NCI-H2171 treated with DMSO at 0.1 percent for 48 hours (cell line): Measurements from ENCODE around the gene DPCD.
"Not testable (repeated sequence)": the region's sequence is repeated elsewhere in the genome, so short reads cannot be mapped to it uniquely, and the experiment has no call there.

Experiments used
- DNase-seq: peaks from one replicate; lab custom pipeline; 2025; lab: John Stamatoyannopoulos, UW

The DPCD gene

DNA sequence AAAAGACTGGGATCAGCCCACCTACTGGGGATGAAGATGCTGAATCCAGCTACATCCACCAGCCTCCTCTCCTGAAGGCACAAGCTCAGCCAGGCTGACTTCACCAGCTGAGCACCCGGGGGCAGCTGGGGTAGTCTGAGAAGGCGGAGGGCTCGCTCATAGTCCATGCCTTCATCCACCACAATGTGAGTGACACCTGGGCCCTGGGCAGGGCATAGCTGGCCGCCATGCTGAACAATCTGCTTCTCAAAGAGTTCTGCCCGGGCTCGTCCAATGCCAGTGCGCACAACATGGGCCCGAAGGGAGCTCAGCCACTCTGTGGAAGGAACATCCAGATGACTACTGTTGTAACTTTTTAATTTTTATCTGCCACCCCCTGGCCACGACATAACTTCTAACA lies 2.3 kb upstream of the DPCD start:
- no peak for DNase-seq

DNA sequence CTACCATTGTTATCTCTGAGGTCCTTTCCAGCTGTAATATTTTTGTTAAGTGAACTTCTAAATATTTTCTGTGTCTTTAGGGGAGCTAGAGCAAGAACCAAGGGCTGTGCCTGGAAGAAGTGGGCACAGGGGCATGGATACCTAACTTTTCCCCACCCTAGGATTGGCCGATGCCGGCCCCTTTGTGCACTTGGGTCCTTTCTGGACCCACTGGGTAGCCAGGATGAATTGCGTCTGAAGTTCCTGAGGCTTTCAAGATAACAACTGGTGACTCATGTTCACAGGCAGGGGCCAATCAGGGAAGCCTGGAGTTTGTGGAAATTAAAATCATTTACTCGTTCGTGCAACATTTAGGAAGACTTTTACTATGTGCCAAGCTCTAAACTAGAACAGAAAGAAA lies 758 bp downstream of the DPCD start:
- no peak for DNase-seq

DNA sequence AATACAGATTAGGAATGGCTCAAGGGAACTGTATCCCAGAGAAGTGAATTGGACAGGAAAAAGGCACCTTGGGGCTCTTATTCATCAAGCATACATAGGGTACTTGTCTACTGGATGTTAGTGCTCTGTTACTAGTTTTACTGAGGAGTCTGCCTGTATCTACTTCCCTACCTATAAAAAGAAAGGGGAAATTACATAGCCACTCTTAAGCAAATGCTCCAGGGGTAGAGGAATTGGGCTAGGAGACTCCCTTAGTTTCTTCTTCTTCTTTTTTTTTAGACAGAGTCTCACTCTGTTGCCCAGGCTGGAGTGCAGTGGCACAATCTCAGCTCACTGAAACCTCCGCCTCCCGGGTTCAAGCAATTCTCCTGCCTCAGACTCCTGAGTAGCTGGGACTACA lies 5.2 kb downstream of the DPCD start:
- DNase-seq = not testable (repeated sequence)

DNA sequence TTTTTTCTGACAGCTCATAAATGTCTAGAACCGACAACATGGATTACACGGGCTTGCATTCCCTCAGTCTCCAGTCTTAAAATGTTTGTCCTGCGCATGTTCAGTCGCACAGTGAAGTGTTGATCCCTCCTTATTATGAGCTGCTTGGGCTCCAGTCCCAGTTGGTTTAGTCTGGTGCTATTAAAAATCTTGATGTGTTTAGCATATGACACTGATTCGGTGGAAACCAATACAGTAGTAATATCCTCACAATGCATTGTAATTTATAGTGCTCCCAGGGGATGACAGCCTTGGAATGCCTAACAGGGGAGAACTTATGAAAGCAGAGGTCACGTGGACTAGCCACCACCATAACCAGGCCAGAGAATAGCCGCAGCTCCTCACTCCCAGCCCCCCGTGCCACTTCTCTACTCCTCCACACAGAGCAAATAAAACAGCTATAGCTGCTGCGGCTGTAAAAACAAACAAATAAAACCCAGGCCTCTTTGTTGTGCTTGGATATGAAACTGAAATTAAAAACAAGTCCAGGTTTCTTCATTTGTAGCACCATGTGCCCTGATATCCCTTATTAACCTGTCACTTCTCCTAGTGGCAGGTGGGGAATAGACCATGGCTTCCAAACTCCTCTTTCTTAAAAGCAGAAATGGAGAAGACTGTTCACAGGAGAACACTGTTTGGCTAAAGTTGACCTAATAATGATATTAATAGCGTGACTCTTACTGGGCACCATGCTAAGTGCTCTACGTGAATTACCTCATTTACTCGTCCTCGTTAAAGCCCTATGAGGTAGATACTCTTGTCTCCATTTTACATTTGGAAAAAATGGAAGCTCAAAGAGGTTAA lies 7.7 kb downstream of the DPCD start:
- no peak for DNase-seq

DNA sequence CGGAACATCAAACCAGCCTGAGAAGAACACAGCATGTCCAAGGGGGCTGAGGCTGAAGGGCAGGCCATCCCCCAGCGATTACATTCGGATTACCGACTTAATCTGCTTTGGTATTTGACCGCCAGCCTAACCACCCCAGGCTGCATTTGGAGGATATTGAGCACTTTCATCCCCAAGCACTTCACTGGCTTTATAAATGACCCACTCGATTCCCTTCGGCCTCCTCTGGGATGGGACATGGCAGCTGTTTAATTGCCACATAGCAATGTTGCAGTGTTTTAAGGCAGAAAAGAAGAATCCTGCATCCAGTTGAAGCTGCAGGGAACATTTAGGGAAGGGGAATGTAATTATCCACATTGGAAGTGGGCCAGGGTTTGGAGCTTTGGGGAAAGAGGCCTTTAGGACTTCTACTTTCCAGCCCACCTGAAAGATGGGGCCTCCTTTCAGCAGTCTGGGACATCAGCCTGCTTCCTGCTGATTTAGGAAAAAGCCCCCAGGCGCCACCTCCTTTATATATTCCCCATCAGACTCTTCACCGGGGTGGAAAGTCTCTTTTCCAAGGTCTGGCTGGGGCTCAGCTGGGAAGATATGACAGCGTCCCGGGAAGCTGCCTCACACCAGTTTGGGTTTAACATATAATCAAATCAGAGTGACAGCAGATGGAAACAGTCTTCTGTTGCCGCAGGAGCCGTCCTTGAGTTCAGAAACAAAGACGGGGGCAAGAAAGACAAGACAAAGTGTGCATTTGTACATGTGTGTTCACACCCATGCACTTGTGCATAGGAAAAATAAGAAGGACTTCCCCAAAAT lies 9.2 kb downstream of the DPCD start:
- DNase-seq = no peak

DNA sequence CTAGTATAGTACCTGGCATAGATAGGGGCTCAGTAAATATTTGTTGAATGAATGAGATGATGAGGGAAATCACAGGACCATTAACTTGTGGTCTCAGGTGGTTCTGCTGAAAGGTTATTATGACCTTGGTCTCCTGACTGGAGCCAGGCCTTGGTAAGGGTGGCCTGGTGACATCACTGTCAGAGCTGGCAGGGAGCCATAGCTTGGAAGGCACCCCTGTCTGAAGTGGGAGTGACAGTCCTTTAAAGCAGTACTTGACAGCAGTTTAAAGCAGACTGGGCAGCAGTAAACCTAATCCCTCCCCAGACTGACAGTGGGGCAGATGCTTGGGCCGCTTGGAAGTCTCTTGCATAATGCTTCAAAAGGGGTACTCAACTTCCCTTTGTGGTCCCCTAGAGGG lies 13.4 kb downstream of the DPCD start:
- no peak for DNase-seq

DNA sequence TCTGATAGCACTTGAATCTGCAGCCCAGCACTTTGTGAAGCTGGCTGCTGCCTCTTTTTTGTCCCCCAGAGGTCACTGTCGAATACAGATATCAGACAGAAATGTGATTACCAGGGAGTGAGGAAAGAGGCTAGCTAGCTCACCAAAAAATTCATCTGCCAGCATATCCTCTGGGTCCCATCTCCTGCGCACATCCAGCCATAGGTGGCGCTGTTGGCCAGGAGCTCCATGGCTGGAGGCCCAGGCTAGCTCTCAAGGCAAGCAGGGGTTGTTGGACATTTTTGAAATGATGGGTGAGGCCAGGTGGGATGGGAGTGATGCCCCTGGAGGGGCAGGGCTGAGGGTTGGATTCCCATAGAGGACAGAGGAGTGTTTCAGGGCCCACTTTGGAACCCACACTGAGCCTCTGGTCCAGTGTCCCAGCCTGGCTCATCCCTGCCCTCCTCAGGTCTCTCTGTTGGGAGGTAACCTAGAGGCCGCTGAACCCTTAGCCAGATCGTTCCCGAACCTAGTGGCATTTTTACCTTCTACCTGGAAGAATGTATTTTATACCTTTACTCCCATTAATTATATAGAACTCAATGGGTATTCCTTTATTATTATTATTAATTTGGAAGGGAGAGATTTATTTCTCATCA lies 14.8 kb downstream of the DPCD start:
- peak; percentile 80 for DNase-seq

DNA sequence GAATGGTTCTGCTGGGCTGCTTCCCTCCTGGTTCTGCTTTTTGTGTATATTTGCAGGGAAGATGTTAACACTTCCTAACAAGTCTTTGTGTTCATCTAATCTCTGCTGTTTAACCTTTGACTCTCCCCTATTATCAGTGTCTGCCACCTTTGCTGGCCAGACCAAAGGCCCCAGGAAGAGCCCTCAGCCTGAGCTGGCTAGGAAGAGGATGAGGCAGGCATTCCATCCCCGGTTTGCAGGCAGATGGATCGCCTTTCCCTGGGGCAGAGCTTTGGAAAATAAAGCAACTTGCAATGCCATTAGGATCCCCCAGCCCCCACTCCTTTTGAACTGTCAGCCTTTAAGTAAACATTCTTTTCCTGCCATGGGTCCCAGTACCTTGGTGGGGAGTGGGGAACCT lies 19.0 kb downstream of the DPCD start:
- DNase-seq = no peak

DNA sequence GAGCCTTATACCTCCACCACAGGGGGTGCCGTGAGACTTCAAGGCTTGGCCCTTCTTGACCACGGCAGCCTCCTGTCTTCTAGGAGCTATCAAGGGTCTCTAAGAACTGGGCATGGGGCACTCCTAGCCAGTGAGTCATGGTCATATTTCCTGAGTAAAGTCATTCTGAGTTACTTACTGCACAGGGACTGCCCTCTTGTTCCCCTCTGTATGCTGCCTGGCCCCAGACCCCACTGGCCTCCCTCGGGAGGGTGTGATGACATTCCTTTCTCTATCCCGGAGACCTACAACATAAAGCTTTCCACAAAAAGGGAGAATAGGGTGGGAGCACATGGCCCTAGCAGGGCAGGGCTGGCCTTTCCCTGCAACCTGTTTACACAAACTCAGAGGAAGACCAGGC lies 21.4 kb downstream of the DPCD start:
- DNase-seq = no peak

DNA sequence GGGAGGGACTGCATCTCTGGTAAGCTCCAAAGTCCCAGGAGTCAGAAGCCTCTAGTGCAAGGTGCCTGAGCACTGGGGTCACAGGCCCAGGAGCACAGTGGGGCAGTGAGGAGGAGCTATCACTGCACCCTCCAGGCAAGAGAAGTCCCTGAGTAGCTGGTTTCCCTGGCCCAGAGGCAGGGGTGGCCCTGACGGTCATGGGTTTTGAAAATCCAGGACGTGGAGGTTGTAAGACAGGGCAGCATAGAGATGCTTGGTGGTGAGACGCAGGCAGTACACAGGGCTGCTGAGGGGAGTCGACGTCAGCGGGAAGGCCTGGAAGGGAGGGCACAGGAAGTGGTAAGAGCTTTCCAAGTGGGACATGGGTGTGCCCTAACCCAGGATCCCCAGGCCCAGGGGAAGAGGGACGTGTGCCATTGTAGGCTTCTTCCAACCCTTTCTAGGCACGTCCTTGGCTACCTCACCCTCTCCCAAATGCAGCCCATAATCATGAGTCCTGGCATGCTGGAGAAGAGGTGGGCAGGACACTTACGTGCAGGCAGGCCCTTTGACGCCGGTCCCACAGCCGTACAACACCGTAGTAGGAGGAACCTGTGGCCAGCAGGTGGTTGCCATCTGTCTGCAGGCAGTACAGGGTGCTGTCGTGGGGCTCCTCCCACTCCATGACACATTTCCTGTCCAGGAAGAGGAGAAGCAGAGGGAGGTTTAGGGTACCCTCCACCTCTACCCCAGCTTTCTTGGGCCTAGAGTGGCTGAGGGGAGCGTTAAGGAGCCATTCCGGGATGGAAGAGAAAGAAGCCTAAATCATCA lies 23.2 kb downstream of the DPCD start:
- no peak for DNase-seq

DNA sequence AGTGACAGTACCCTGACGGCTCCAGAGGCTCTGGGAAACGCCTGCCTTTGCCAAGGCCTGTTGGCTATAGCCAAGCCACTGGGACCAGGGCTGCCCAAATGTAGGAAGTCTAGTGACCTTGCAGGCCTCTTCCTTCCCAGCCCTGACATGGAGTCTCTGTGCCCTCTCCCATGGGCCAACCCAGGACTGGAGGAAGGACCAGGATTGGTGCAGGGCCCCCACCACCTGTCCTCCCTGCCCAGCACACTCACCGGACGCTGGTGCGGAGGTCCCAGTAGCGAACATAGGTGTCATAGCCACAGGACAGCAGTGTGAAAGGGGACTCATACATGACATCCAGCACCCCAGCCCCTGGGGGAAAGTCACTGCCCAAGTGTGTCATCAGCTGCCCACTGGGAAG lies 24.0 kb downstream of the DPCD start:
- DNase-seq = no peak

DNA sequence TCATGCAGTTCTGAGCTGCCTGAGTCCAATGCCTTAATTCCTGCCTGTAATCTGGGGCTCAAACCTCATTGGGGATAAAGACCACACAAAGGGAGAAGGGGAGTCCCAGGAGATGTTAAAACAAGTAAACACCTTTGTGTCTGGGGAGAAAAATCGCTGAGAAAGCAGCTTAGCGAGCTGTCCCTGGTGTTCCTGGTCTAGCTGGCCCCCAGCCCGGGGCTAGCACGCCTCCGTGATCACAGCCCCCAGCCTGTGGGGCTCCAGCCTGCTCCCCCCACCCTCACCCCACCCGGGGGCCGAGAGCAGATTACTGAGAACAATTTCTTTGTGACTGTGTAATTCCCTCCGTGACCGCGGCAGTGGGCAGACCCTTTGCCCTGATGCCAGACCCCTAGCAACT lies 24.8 kb downstream of the DPCD start:
- DNase-seq = no peak

DNA sequence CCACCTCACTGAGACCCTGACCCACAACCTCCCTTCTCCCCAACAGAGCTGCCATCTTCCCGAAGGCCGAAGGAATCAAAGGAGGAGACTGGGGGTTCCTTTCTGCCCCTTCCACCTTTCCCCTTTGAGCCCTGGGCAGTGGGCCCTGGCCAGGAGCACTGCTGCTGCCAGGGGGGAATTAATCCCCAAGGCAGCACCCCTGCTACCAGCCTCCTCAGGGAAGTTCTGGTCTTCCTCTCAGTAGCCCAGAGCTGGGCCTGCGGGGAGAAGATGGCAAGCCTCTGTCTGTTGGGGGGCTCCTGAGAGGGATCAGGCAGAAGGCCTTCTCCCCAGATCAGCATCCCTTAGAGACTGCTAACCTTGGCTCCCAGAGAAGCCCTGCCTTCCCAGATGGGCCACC lies 25.5 kb downstream of the DPCD start:
- no peak for DNase-seq

DNA sequence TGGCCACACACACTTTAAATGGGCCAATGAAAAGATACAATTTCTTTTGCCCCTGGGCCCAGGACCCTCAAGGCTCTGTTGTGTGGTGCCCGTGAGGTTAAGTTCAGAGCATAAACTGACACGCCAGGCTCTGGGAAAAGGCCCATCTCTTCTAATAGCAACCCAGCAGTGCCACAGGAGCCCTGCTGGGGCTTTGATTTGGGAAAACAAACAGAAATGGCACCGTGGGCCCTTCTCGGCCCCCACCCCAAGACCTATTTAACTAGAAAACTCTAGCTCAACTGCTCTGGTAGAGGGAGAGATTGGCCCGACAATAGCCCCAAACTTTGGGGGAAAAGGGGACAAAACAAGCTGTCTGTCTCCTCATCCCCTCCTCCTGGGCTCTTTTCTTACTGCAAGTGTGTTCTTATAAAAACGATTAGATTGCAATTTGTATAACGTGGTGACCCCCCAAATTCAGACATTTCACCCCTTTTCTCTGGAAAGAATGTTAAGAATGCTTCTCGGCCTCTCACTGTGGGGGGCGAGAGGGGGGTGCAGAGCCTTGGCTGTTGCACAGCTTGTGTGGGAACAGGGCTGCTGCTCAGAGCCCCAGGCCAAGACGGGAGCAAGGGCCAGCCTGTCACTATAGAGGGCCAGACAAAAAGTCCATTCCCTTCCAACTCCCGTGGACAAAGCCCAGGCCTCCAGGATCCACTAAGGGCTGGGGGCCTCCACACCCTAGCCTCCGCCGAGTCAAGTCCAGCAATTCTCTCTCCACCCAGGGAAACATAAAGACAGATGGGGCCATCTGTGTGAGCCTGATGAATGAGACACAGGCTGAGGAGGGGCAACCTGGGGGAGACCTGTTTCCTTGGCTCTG lies 26.8 kb downstream of the DPCD start:
- DNase-seq = no peak

DNA sequence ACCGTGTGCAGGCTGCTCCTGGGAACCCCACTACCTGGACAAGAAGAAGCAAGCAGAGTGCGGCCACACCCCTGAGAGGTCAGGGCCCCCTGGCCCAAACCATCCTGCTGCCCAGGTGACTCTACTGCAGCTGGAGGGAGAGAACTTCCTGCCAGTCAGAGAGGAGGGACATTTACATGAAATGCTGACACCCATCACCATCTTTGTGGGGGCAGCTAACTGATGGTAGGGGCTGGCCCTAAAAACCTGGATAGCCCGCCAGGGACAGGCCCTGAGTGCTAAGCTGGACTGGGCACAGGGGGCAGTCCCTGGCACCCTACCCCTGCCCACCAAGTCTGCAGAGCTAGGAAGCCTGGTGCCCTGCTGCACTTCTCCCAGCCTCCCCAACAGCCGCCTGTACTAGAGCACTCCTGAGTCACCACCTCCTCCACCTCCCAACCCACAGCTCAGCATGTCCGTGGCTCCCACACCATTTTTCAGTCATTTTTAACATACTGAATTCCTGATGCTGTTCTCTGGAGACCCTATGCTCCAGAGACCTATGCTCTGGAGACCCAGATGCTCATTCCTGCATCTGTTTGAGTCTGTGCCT lies 27.5 kb downstream of the DPCD start:
- no peak for DNase-seq

DNA sequence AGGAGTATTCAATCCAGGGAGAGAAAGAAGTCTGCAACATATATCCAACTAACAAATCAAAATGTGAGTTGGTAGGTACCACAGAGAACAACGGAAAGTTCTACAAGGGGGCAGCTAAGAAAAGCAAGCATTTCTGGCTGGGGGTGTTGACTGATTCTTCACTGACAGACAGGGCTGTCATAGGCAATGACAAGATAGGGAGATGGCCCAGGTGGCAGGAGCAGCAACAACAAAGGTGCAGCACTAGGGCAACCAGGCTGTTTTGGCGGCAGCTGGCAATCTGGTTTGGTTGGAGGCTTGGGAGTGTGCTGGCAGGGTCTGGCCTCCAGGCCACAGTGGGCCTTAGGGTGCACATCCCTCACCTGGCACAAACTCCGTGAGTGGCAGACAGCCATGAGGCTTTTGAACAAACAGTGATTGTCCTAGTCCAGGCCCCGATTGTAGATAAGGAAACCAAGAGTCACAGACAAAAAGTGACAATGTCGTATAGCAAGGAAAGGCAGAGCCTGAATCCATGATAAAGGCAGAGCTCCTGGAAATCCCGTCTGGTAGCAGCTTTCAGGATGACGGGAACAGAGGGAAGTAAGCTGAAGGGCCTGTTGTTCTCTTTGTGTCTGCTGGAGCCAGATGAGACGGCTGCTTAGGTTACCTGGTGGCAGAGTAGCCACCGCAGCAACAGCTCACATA lies 28.4 kb downstream of the DPCD start:
- no peak for DNase-seq

DNA sequence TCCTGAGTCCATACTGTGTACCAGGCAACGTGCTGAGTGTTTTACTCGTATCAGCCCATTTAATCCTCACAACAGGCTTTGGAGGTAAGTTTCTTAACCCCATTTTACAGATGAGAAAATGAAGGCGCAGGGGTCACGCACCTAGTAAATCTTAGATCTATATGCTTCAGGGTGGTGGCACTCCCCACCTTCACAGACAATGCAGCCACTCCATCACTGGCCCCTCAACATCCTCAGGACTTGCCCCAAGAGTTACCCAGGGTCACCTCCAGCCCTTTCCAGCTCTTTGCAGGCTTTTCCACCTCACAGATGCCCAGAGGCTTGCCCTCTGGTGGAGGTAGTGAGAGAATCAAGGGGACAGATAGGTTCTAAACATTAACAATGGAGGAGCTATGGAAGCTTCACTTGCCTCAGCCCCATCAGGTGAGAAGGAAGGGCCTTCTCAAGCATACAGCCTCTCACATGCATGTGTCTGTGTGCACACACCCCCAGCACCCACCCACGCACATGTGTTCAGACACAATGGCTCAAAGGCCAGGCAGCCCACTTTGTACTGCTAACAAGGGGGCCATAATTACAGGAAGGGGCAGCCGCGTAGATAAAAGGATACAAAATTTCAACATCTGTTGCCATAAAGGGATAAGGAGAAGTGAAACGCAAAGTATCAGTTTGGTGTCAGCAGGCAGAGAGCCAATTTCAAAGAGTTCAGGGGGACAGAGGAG lies 29.1 kb downstream of the DPCD start:
- no peak for DNase-seq

DNA sequence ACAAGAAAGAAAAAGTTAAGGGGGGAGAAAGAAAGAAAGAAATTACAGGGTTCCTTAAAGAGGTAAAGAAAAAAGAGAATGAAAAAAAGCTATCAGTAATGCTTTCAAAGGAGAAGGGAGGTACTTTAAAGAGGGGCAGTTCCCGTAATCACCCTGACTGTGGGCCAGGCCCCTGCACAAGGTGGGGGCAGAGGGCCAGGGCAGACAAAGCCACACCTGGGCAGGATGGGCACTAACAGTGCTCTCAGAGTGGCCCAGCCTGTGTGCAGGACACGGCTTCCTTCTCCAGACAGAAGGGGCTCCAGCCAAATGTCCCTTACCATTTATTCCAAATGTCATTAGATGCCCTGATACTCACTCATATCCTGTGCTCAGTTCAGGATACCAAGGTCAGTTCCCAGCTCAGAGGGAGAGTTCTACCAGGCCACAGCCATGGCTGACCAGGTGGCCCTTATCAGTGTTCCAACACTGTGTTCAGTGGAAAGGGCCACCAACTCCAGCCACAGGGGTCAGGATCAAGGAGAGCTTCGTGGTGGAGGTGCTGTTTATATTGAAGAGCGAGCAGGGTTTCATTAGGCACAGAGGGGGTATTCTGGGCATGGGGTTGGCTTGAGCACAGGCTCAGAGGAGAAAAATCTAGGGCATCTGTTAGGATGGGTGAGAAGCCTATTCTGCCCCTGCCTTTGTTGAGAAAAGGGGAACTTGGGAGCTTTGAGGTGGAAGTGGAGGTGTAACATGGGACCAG lies 29.9 kb downstream of the DPCD start:
- no peak for DNase-seq

DNA sequence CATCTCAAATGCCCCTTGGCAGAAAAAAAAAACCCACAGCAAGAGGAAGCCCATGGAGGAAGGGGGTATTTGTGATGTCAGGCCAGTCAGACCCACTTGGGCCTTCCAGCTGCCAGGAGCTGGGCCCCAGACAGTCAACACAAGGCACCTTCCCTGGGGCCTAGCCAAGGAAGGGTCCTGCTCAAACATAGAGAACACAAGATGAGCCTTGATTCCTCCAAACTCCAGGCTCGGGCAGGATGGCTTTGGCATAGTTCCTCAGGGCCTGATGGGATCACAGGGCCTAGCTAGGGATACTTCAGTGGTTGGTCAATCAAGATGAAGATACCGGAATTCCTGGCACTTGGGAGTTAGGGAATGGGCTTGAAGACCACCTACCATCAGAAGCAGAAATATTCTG lies 30.8 kb downstream of the DPCD start:
- no peak for DNase-seq
